ENCODE results near the gene TMEM185B.
A peak's percentile ranks its signal among the peaks of the same experiment; 100 is the strongest.
"Not testable (repeated sequence)": the region's sequence is repeated elsewhere in the genome, so short reads cannot be mapped to it uniquely, and the experiment has no call there.

TMEM185B gene

GRCh38 chr2:120199817-120200459 lies 23.3 kb downstream of the TMEM185B start:
- H3K36me3 ChIP-seq (ENCODE audit: control insufficient read depth in 5 of 5, insufficient read depth in 5 of 5, low read length in 5 of 5); H3K9ac ChIP-seq (ENCODE audit: low read length in 5 of 5); H3K4me3 ChIP-seq (ENCODE audit: low read depth in 1 of 5, low read length in 5 of 5); H3K27ac ChIP-seq (ENCODE audit: low read depth, low read length); H3K27me3 ChIP-seq (ENCODE audit: control insufficient read depth in 5 of 5, insufficient read depth in 4 of 5, low read length in 5 of 5): not testable (repeated sequence)
- H3K9me3 ChIP-seq (ENCODE audit: control insufficient read depth in 5 of 5, low read length in 5 of 5) = peaks cover 0 to 11% (median 7%) of the 10 kb centered on the region in 5 donors
- peaks cover 2 to 14% (median 7%) of the 10 kb centered on the region in 5 donors for H3K4me1 ChIP-seq (ENCODE audit: control insufficient read depth in 5 of 5, insufficient read depth in 5 of 5, low read length in 5 of 5)

GRCh38 chr2:120195553-120195952 lies 27.6 kb downstream of the TMEM185B start:
- Histone ChIP-seq H3K36me3 (ENCODE audit: control insufficient read depth in 5 of 5, insufficient read depth in 5 of 5, low read length in 5 of 5) (no peaks in the 10 kb centered on the region), H3K9ac (ENCODE audit: low read length in 5 of 5) (no peak overlapping the region), H3K27ac (ENCODE audit: low read depth, low read length) (no peak overlapping the region), H3K4me1 (ENCODE audit: control insufficient read depth in 5 of 5, insufficient read depth in 5 of 5, low read length in 5 of 5) (no peaks in the 10 kb centered on the region), H3K4me3 (ENCODE audit: low read depth in 1 of 5, low read length in 5 of 5) (no peak overlapping the region), H3K9me3 (ENCODE audit: control insufficient read depth in 5 of 5, low read length in 5 of 5) (peaks cover 0 to 25% (median 10%) of the 10 kb centered on the region in 5 donors), H3K27me3 (ENCODE audit: control insufficient read depth in 5 of 5, insufficient read depth in 4 of 5, low read length in 5 of 5) (no peaks in the 10 kb centered on the region)

- no peaks in the 10 kb centered on the region for H3K27me3 ChIP-seq (ENCODE audit: control insufficient read depth in 5 of 5, insufficient read depth in 4 of 5, low read length in 5 of 5)
- no peaks in the 10 kb centered on the region for H3K4me1 ChIP-seq (ENCODE audit: control insufficient read depth in 5 of 5, insufficient read depth in 5 of 5, low read length in 5 of 5)
- no peak overlapping the region for H3K4me3 ChIP-seq (ENCODE audit: low read depth in 1 of 5, low read length in 5 of 5)
- H3K27ac ChIP-seq (ENCODE audit: low read depth, low read length) = no peak overlapping the region
- H3K9me3 ChIP-seq (ENCODE audit: control insufficient read depth in 5 of 5, low read length in 5 of 5) = peaks cover 0 to 14% (median 4%) of the 10 kb centered on the region in 5 donors
- no peaks in the 10 kb centered on the region for H3K36me3 ChIP-seq (ENCODE audit: control insufficient read depth in 5 of 5, insufficient read depth in 5 of 5, low read length in 5 of 5)
- H3K9ac ChIP-seq (ENCODE audit: low read length in 5 of 5) = no peak overlapping the region
Measured at GRCh38 chr2:120192280-120192679, 30.9 kb downstream of the TMEM185B start.

- Histone ChIP-seq H3K4me1 (ENCODE audit: control insufficient read depth in 5 of 5, insufficient read depth in 5 of 5, low read length in 5 of 5) (no peaks in the 10 kb centered on the region), H3K36me3 (ENCODE audit: control insufficient read depth in 5 of 5, insufficient read depth in 5 of 5, low read length in 5 of 5) (no peaks in the 10 kb centered on the region), H3K9ac (ENCODE audit: low read length in 5 of 5) (no peak overlapping the region), H3K9me3 (ENCODE audit: control insufficient read depth in 5 of 5, low read length in 5 of 5) (peaks cover 0 to 14% (median 4%) of the 10 kb centered on the region in 5 donors), H3K4me3 (ENCODE audit: low read depth in 1 of 5, low read length in 5 of 5) (no peak overlapping the region), H3K27ac (ENCODE audit: low read depth, low read length) (no peak overlapping the region), H3K27me3 (ENCODE audit: control insufficient read depth in 5 of 5, insufficient read depth in 4 of 5, low read length in 5 of 5) (no peaks in the 10 kb centered on the region)
Measured at GRCh38 chr2:120189189-120189588, 34.0 kb downstream of the TMEM185B start.

- Histone ChIP-seq H3K27me3 (ENCODE audit: control insufficient read depth in 5 of 5, insufficient read depth in 4 of 5, low read length in 5 of 5) (no peaks in the 10 kb centered on the region), H3K9ac (ENCODE audit: low read length in 5 of 5) (no peak overlapping the region), H3K4me1 (ENCODE audit: control insufficient read depth in 5 of 5, insufficient read depth in 5 of 5, low read length in 5 of 5) (peaks cover 0 to 4% (median 0%) of the 10 kb centered on the region in 5 donors), H3K27ac (ENCODE audit: low read depth, low read length) (no peak overlapping the region), H3K36me3 (ENCODE audit: control insufficient read depth in 5 of 5, insufficient read depth in 5 of 5, low read length in 5 of 5) (peaks cover 0 to 9% (median 0%) of the 10 kb centered on the region in 5 donors), H3K4me3 (ENCODE audit: low read depth in 1 of 5, low read length in 5 of 5) (no peak overlapping the region), H3K9me3 (ENCODE audit: control insufficient read depth in 5 of 5, low read length in 5 of 5) (no peaks in the 10 kb centered on the region)
Measured at GRCh38 chr2:120182019-120182560, 41.1 kb downstream of the TMEM185B start.

GRCh38 chr2:120180066-120180465 lies 43.1 kb downstream of the TMEM185B start:
- no peak overlapping the region for H3K4me3 ChIP-seq (ENCODE audit: low read depth in 1 of 5, low read length in 5 of 5)
- H3K9ac ChIP-seq (ENCODE audit: low read length in 5 of 5) = no peak overlapping the region
- peaks cover 0 to 9% (median 4%) of the 10 kb centered on the region in 5 donors for H3K36me3 ChIP-seq (ENCODE audit: control insufficient read depth in 5 of 5, insufficient read depth in 5 of 5, low read length in 5 of 5)
- H3K4me1 ChIP-seq (ENCODE audit: control insufficient read depth in 5 of 5, insufficient read depth in 5 of 5, low read length in 5 of 5) = peaks cover 0 to 12% (median 0%) of the 10 kb centered on the region in 5 donors
- H3K9me3 ChIP-seq (ENCODE audit: control insufficient read depth in 5 of 5, low read length in 5 of 5) = no peaks in the 10 kb centered on the region
- no peaks in the 10 kb centered on the region for H3K27me3 ChIP-seq (ENCODE audit: control insufficient read depth in 5 of 5, insufficient read depth in 4 of 5, low read length in 5 of 5)
- no peak overlapping the region for H3K27ac ChIP-seq (ENCODE audit: low read depth, low read length)

- H3K36me3 ChIP-seq (ENCODE audit: control insufficient read depth in 5 of 5, insufficient read depth in 5 of 5, low read length in 5 of 5) = peaks cover 0 to 9% (median 4%) of the 10 kb centered on the region in 5 donors
- H3K4me1 ChIP-seq (ENCODE audit: control insufficient read depth in 5 of 5, insufficient read depth in 5 of 5, low read length in 5 of 5) = peaks cover 0 to 12% (median 5%) of the 10 kb centered on the region in 5 donors
- no peak overlapping the region for H3K27ac ChIP-seq (ENCODE audit: low read depth, low read length)
Measured at GRCh38 chr2:120179396-120179795, 43.8 kb downstream of the TMEM185B start.

GRCh38 chr2:120177973-120178372 lies 45.2 kb downstream of the TMEM185B start:
- H3K9ac ChIP-seq (ENCODE audit: low read length in 5 of 5) = no peak overlapping the region
- peaks cover 0 to 9% (median 4%) of the 10 kb centered on the region in 5 donors for H3K36me3 ChIP-seq (ENCODE audit: control insufficient read depth in 5 of 5, insufficient read depth in 5 of 5, low read length in 5 of 5)
- H3K9me3 ChIP-seq (ENCODE audit: control insufficient read depth in 5 of 5, low read length in 5 of 5) = no peaks in the 10 kb centered on the region
- no peak overlapping the region for H3K4me3 ChIP-seq (ENCODE audit: low read depth in 1 of 5, low read length in 5 of 5)
- no peaks in the 10 kb centered on the region for H3K27me3 ChIP-seq (ENCODE audit: control insufficient read depth in 5 of 5, insufficient read depth in 4 of 5, low read length in 5 of 5)
- peaks cover 0 to 12% (median 5%) of the 10 kb centered on the region in 5 donors for H3K4me1 ChIP-seq (ENCODE audit: control insufficient read depth in 5 of 5, insufficient read depth in 5 of 5, low read length in 5 of 5)
- H3K27ac ChIP-seq (ENCODE audit: low read depth, low read length) = no peak overlapping the region

More at GRCh38 chr2:120179396-120179795, 43.8 kb downstream of the TMEM185B start:
- Histone ChIP-seq H3K9me3 (ENCODE audit: control insufficient read depth in 5 of 5, low read length in 5 of 5) (no peaks in the 10 kb centered on the region), H3K27me3 (ENCODE audit: control insufficient read depth in 5 of 5, insufficient read depth in 4 of 5, low read length in 5 of 5) (no peaks in the 10 kb centered on the region), H3K4me3 (ENCODE audit: low read depth in 1 of 5, low read length in 5 of 5) (no peak overlapping the region), H3K9ac (ENCODE audit: low read length in 5 of 5) (no peak overlapping the region)

- Histone ChIP-seq H3K9ac (ENCODE audit: low read length in 5 of 5) (peak overlapping the region in 1 of 5 donors; percentile 44), H3K27ac (ENCODE audit: low read depth, low read length) (no peak overlapping the region), H3K27me3 (ENCODE audit: control insufficient read depth in 5 of 5, insufficient read depth in 4 of 5, low read length in 5 of 5) (no peaks in the 10 kb centered on the region), H3K9me3 (ENCODE audit: control insufficient read depth in 5 of 5, low read length in 5 of 5) (no peaks in the 10 kb centered on the region), H3K36me3 (ENCODE audit: control insufficient read depth in 5 of 5, insufficient read depth in 5 of 5, low read length in 5 of 5) (peaks cover 0 to 9% (median 4%) of the 10 kb centered on the region in 5 donors), H3K4me1 (ENCODE audit: control insufficient read depth in 5 of 5, insufficient read depth in 5 of 5, low read length in 5 of 5) (peaks cover 0 to 12% (median 5%) of the 10 kb centered on the region in 5 donors), H3K4me3 (ENCODE audit: low read depth in 1 of 5, low read length in 5 of 5) (peak overlapping the region in 4 of 5 donors; percentile 34 to 58 (median 53))
Measured at GRCh38 chr2:120177001-120177621, 46.1 kb downstream of the TMEM185B start.

- Histone ChIP-seq H3K9ac (ENCODE audit: low read length in 5 of 5) (peak overlapping the region in 1 of 5 donors; percentile 44), H3K36me3 (ENCODE audit: control insufficient read depth in 5 of 5, insufficient read depth in 5 of 5, low read length in 5 of 5) (peaks cover 0 to 5% (median 4%) of the 10 kb centered on the region in 5 donors), H3K4me3 (ENCODE audit: low read depth in 1 of 5, low read length in 5 of 5) (peak overlapping the region in 1 of 5 donors; percentile 34), H3K27ac (ENCODE audit: low read depth, low read length) (no peak overlapping the region), H3K9me3 (ENCODE audit: control insufficient read depth in 5 of 5, low read length in 5 of 5) (no peaks in the 10 kb centered on the region), H3K4me1 (ENCODE audit: control insufficient read depth in 5 of 5, insufficient read depth in 5 of 5, low read length in 5 of 5) (peaks cover 0 to 12% (median 5%) of the 10 kb centered on the region in 5 donors), H3K27me3 (ENCODE audit: control insufficient read depth in 5 of 5, insufficient read depth in 4 of 5, low read length in 5 of 5) (no peaks in the 10 kb centered on the region)
Measured at GRCh38 chr2:120176526-120176925, 46.7 kb downstream of the TMEM185B start.
